Fibroblast of skin of left biceps (primary cell): ENCODE results near the gene BRCA2.
A peak's percentile ranks its signal among the peaks of the same experiment; 100 is the strongest.

ENCODE experiments used
- DNase-seq, 2 experiments: peaks; one replicate each; pipeline ENCODE4 v3.0.0-alpha.2; 2013; ENCODE audit warnings: low read depth in 2 of 2

BRCA2 gene, protein sequence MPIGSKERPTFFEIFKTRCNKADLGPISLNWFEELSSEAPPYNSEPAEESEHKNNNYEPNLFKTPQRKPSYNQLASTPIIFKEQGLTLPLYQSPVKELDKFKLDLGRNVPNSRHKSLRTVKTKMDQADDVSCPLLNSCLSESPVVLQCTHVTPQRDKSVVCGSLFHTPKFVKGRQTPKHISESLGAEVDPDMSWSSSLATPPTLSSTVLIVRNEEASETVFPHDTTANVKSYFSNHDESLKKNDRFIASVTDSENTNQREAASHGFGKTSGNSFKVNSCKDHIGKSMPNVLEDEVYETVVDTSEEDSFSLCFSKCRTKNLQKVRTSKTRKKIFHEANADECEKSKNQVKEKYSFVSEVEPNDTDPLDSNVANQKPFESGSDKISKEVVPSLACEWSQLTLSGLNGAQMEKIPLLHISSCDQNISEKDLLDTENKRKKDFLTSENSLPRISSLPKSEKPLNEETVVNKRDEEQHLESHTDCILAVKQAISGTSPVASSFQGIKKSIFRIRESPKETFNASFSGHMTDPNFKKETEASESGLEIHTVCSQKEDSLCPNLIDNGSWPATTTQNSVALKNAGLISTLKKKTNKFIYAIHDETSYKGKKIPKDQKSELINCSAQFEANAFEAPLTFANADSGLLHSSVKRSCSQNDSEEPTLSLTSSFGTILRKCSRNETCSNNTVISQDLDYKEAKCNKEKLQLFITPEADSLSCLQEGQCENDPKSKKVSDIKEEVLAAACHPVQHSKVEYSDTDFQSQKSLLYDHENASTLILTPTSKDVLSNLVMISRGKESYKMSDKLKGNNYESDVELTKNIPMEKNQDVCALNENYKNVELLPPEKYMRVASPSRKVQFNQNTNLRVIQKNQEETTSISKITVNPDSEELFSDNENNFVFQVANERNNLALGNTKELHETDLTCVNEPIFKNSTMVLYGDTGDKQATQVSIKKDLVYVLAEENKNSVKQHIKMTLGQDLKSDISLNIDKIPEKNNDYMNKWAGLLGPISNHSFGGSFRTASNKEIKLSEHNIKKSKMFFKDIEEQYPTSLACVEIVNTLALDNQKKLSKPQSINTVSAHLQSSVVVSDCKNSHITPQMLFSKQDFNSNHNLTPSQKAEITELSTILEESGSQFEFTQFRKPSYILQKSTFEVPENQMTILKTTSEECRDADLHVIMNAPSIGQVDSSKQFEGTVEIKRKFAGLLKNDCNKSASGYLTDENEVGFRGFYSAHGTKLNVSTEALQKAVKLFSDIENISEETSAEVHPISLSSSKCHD (N-terminal part only)

DNA sequence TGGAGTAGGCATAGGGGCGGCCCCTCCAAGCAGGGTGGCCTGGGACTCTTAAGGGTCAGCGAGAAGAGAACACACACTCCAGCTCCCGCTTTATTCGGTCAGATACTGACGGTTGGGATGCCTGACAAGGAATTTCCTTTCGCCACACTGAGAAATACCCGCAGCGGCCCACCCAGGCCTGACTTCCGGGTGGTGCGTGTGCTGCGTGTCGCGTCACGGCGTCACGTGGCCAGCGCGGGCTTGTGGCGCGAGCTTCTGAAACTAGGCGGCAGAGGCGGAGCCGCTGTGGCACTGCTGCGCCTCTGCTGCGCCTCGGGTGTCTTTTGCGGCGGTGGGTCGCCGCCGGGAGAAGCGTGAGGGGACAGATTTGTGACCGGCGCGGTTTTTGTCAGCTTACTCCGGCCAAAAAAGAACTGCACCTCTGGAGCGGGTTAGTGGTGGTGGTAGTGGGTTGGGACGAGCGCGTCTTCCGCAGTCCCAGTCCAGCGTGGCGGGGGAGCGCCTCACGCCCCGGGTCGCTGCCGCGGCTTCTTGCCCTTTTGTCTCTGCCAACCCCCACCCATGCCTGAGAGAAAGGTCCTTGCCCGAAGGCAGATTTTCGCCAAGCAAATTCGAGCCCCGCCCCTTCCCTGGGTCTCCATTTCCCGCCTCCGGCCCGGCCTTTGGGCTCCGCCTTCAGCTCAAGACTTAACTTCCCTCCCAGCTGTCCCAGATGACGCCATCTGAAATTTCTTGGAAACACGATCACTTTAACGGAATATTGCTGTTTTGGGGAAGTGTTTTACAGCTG is at the start of gene BRCA2, which contains the start of gene ZAR1L:
Gene BRCA2 (plus strand): TSS at position 271 of the 790 bp plus-strand sequence. CDS start 953 bp downstream, outside the sequence.
Gene ZAR1L (minus strand): TSS at position 126 of the 790 bp plus-strand sequence. CDS start 3,438 bp downstream, outside the sequence.
- peak; percentile 66 to 69 for DNase-seq

DNA sequence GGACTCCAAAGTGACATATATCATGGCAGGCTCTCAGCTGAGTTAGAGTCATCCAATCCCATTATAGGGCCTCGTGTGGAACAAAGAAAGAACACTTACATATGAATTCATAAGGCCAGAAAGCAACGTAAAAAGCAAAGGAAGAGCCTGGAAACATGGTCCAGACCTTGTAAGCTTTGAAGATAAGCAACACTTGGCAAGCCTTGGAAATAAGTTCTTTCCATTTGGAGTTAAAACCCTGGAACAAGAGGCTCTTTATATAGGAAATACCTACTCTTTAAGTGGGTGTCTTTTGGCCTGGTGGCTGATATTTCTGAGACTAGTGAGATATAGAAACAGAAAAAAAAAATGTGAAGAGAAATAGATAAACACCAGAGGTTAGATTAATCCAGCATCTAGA is 49.6 kb upstream of the BRCA2 start:
- no peak for DNase-seq

DNA sequence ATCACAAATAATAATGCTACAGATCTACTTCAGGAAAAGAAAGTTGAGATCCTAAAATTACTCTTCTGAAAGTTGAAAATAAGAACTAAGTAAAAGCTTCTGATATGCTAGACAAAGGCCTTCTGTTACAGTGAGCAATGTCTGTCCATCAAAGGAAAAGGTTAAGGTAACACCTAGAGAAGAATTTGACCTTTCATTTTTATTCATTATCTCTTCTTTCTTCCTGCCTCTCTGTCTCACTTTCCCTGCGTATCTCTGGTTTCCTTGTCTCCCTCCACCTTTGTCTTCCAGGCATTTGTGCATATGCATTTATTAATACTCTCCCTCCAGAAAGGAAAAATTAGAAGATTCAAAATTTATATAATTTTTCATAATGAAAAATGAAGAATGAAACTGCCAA is 49.2 kb upstream of the BRCA2 start:
- DNase-seq = no peak

DNA sequence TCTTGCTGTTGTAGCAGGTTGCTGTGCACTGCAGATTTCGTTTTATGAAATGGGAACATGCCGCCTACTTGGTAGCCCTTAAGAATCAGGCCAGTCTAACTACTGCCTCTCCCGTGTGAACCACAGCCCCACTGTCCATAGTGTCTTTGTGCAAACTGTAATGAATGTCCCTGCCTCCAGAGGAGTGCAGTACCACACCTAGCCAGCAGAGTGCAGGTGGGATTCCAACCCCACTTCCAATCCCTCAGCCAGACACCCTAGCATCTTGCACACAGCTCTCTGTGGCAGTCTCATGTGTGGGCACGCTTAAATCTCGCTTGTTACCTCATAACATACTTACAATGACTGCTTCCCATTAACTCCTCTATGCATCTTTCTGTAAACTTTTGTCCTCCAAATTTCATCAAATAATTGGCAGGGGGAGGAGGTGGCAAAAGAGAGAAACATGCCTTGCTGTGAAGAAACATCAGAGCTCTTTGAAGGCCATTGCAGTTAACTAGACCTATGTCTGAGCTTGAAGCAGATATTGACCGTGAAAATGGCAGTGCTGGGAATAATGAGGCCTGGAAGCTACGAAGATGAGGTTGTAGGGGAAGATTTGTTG is 47.4 kb upstream of the BRCA2 start:
- no peak for DNase-seq

DNA sequence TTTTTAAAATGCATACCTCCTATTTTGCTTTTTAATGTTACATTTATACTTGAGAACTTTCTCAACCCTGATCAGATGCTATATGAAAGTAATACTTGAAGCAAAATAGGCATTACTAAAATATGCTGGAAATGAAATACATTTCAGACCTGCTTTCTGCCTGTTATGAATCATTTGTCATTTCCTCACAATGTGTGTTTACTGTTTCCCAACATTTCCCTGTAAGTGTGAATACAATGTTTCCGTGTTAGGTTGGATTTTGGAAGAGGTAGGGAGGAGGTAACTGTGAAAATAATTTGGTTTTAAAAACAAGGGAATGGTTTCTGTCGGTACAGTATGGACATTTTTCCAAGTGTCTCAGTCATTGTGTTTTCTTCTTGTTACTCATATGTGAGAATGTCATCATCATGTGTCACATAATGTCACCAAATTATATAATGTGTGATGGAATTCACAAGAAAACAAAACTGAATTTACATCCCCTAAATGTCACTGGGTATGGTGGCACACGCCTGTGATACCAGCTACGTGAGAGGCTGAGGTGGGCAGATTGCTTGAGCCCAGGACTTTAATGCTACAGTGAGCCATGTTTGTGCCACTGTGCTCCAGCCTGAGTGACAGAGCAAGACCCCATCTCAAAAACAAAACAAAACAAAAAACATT is 43.2 kb upstream of the BRCA2 start:
- no peak for DNase-seq

DNA sequence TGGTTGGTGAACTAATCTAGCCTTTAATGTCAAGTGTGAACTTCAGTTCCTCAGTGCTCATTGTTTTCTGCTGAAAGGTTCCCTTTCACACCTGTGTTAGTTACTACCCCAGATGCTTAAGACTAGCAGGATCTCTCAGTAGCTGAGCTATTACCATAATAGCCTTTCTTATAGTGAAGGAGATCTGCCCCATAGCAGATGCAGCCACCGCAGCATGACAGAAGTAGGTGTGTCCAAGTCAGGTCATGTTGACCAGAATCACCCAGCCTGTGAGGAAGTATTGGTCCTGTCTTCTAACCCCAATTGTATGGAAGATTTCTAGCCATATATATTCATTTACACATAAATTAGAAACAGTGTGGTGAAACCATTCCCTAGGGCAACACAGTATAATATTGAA is 37.5 kb upstream of the BRCA2 start:
- DNase-seq = no peak

DNA sequence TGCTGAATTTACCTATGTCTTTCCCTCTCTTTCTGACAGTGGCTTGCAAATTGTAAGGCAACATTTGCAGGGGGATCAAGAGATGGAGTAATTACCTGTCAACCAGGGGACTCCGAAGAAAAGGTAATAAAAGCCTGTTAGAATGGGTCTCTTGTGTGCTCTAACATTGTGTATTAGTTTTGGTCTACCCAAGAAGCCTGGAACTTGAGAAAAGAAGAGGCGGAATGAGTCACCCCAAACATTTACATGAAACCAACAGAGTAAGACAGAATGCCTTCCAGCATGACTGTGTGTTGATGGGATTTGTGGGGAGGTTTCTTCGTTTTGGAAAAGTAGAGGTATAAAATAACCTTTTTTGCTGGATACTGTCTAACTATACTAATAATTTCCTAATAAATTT is 36.9 kb upstream of the BRCA2 start:
- DNase-seq = no peak

DNA sequence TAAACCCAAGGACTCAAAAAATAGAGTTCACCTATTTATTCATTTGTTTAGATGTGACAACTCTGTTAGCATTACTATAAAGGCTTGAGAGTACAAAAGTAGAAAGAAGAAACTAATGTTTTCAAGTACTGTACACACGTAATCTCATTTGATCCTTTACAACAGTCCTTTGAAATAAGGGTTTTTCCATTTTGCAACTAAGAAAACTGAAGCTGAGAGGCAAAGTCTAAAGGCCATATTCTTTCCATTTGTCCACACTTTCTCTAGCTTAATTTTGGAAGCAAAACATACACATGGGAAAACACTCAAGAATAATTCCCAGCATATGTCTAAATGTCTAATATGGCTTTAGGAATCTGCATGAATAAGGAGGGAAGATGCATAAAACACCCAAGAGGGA is 34.2 kb upstream of the BRCA2 start:
- no peak for DNase-seq

DNA sequence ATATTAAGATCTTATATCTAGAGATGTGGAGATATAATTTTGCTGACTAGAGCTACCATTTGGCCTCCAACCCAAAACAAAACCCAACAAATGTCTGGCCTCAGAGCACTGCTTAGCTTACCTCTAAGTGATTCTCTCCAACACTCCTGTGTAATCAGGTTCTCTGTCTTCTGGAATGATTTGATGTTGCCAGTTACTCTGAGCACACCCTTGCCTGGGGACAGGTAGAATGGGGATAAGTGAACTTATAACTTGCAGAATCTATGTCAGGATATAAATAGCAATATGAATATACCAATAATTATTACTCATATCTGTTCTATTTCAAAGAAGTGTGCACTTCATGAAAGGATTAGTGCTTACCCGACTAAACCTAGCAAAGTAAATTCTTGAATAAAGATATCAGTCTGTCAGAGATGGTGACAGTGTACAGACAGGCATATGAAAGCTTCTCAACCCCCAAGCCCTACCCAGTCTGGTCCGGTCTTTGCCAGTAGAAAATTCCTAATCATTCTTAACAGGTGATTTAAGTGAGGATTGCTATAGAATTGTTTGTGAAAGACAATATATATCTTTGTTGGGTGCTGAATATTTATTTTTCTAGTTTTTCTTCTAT is 33.1 kb upstream of the BRCA2 start:
- no peak for DNase-seq

DNA sequence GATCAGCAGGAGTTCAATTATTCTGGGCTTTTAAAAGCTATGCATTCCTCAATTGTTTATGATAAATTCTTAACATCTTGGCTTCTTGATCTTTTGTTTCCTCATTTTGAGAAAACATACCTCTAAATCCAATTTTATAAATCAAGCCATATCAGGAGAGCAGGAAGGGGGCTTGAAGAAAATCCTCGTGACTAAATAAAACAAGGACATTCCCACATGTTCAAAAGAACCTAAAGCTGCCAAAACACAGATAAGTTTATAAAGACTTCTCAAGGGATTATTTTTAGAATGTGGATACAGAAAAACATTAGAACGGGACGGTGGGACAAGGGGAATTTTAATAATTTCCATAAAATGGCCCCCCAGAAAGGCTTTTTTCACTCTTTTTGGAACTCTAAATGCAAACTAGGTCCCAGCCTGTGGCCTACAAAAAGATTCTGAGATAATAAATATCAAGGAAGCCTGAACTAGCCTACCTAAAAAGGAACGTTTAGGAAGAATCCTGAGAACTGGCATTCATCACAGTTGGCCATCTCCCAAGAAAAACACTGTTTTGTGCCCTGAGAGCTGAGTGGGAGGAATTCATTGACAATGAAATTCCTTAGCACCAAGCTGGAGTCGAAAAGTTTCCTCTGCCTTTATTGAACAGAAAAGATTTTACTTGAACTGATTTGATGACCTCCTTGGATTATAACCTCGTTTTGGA is 30.2 kb upstream of the BRCA2 start:
- no peak for DNase-seq

DNA sequence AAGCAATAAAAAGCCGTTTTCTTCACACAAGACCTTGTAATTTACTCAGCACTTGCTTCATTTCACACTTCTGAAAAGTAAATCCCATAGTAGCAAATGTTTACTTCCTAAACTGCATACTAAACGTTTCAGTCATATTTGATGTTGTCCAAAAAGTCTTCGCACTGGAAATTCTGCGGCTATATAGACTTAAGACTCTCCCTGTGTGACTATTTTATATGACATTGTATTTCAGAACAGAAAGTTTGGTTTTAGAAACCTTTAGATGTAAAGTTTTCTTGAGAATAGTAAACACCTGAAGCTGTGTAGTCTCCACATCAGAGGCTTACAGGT is 29.7 kb upstream of the BRCA2 start:
- no peak for DNase-seq

DNA sequence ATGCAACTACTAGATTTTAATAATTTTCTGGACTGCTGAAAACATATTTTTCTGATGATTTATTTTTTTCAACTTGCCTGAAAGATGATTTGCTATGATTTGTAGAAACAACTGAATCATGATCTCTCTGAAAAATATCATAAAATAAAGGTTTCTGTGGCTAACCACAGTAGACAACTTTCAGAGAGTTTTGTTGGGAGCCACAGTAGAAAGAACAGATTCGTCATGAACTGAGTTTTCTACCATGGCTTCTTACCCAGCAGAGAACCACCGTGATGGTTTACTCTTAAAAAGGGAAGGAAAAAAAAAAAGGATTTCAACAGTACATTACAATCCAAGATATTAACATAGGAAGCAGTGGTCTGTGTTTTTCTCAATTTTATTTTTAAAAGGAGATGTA is 18.1 kb upstream of the BRCA2 start:
- no peak for DNase-seq

DNA sequence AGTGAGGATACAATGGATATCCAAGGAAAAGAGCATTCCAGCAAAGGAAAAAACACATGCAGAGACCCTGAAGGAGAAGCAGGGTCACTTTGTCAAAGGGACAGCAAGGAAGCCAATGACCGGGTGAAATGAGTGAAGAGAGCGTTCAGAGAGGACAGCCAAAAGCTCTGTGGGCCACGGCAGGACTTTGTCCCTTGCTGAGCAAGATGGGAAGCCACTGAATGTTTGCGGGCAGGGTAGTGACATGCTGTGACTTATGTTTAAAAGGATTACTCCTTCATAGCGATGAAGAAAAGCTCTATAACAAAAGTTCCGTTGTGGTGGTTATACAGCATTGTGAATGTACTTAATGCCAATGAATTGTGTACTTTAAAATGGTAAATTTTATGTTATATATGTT is 16.6 kb upstream of the BRCA2 start:
- no peak for DNase-seq

DNA sequence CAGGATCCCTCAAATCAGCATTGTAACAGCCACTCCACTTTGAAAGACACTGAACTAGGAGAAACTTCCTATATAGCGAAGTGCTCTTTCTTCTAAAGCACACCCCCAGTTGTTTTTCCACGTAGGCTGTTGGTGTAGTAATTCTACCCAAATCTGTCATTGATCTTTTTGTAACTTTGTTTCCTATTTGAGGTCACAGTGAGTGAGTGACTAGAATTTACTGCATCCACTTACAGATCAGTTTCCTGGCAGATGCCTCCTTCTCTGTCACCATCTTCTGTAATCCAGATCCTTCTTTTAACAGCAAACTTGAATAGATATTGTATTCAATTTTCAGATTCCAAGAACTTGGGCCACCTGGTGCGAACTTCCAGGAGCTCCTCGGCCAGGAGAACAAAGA is 15.4 kb upstream of the BRCA2 start:
- no peak for DNase-seq

DNA sequence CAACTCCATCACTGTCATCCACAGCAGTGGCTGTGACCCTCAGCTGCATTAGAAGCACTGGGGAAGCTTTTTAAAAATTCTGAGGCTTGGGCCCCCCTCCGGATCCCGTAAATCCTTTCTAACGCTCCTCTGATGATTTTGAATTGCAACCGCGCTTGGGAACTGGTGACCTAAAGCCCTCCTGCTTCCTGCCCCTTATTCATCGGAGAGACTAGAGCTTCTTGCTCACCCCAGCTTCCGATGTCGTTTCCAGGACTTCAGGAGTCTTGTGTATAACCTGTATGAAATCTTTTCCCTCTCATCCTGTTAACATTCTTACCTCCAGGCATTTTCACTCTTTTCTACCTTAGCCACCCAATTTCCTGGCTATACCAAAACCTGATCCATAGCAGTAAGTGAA is 14.9 kb upstream of the BRCA2 start:
- no peak for DNase-seq

DNA sequence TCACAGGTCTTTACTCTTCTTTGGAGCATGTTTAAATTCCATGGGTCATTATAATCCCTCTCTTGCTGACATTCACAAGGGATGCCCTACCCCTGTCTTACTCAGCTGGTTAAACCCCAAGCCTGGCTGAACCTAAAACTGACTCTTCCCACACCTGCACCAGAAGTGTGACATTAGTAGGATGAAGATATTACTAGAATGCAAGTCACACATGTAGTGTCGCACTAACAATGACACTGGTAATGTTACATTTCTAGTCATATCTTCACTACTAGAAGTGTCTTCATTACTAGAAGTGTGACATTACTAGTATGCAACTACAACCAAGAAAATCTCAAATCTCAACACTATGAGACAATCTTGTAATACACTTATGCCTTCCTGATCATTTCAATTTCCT is 14.4 kb upstream of the BRCA2 start:
- no peak for DNase-seq

DNA sequence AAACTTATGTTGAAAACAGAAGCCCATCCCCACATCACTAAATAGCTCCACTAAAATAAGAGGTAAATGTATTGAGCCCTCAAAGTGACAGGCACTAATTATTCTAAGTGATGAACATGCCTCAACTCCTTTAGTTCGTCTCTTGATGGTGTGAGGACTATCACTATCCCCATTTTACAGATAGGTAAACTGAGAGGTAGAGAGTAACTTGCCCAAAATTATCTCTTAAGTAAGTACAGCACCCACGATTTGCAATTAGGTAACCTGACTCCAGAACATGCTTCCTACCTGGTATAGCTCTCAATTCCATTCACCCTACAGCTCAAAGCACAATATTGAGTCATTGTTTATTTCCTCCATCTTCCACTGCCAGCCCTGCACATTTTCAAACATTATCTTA is 12.8 kb upstream of the BRCA2 start:
- DNase-seq = no peak

DNA sequence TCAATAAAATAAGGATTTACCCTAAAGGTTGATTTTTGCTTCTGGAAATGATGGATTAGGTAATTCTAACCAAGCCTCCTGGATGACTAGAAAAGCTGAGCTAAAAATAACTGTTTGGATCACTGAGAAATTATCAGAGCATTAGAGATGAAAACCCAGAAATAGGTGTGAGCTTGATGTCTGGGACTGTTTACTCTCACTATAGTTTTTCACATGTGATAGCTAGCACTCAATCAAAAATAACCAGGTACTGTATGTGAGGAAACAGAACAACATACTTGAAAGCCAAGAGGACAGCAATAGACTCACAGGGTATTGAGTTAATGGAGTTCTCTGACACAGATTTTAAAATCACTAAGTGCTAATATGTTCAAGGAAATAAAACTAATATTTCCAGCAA is 9.7 kb upstream of the BRCA2 start:
- no peak for DNase-seq
